ENCODE measurements around the gene AAK1.

The AAK1 gene

DNA sequence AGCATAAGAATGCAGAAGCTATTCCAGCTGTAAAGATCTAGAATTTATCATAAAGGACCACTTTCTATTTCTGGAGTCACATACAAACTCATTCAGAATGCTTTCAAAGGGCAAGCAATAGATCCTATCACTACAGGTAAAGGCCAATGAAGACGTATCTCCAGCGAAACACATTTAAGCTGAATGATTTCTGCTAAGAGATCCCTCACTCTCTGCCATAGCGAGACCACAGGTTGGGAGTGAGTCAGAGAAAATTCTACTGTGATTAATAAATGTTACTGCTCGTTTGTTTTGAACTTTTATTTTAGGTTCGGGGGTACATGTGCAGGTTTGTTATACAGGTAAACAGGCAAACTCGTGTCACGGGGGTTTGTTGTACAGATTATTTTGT lies 133.8 kb downstream of the AAK1 start:
- Histone ChIP-seq H3K4me1 (peaks cover 0 to 47% (median 13%) of the 10 kb centered on the region in 10 experiments; a peak in 11 of 20 replicates), H3K36me3 (peaks cover 85 to 100% (median 99%) of the 10 kb centered on the region in 11 experiments)

DNA sequence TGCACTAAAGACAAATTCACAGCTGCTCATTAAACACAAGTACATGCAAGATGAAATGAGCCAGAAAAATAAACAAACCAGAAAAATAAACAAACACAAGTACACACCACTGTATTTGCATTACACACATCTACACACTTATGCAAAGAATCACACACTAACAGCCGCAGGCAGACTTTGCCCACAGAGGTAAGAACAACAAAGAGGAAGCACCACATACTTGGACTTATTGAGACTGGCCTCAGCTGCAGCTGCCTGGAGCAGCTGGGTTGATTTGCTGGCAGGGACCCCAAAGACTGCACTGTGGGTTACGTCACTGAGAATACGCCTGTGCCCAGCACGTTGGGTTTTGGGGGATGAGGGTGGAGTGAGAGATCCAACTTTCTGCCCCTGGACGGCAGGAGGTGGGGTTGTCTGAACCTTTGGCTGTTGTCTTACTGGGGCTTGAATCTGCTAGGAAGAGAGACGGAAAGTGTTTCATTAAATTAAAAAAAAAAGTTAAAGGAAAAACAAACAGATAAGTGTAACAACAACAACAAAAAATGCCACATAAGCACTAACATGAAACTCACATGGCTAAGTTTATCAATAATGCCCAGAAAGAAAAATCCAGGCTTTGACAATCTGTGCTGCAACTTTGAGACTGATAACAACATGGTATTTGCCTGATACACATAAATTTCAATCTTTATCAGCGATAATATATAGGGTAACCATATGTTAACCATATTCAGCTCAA lies 134.4 kb downstream of the AAK1 start:
- Histone ChIP-seq H3K9ac (no peak overlapping the region), H3K4me2 (peak overlapping the region in 4 of 11 experiments; percentile 43 to 63 (median 56); a peak in 7 of 22 replicates), H3K27ac (peak overlapping the region in 2 of 11 experiments; percentile 13 to 22; a peak in 1 of 22 replicates), H4K20me1 (no peaks in the 10 kb centered on the region), H3K9me3 (replicated peaks in 1 of 11) (peaks cover 0 to 20% (median 9%) of the 10 kb centered on the region in 11 experiments; a peak in 11 of 22 replicates), H3K36me3 (peaks cover 85 to 100% (median 99%) of the 10 kb centered on the region in 11 experiments), H3K27me3 (no peaks in the 10 kb centered on the region), H3K4me1 (peaks cover 0 to 47% (median 13%) of the 10 kb centered on the region in 10 experiments; a peak in 11 of 20 replicates), H3K4me3 (no peak overlapping the region)
- no peak for TF ChIP-seq Cebpa-rat (IDR thresholded peaks at IDR 0.05)

More for the DNA sequence above, 133.8 kb downstream of the AAK1 start:
- Histone ChIP-seq H4K20me1 (0 out of 22 replicates have a peak, but pooled peaks cover 0 to under 1% (median 0%) of the 10 kb centered on the region in 11 experiments), H3K9ac (no peak overlapping the region), H3K27me3 (no peaks in the 10 kb centered on the region), H3K9me3 (replicated peaks in 1 of 11) (peaks cover 0 to 20% (median 9%) of the 10 kb centered on the region in 11 experiments; a peak in 11 of 22 replicates), H3K4me2 (no peak overlapping the region), H3K27ac (no peak overlapping the region), H3K4me3 (no peak overlapping the region)
- TF ChIP-seq Cebpa-rat (IDR thresholded peaks at IDR 0.05): no peak

DNA sequence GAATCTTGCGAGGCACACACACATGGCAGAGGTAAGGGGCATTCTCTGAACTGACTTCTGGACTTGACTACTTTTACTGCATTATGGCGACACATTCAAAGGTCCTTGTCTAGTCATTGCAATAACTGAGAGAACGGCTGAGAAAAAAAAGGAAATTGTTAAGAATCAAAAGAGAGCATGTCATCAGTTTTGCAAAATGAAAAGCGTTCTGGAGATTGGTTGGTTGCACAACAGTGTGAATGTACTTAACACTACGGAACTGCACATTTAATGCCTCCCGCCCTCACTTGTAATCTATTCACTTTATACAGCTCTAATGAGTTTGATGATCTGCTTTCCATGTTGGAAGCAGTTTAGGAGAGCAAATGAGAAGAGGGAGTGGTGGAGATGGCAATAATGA lies 137.8 kb downstream of the AAK1 start:
- Histone ChIP-seq H3K36me3 (peaks cover 60 to 90% (median 84%) of the 10 kb centered on the region in 11 experiments), H3K9ac (no peak overlapping the region), H4K20me1 (no peaks in the 10 kb centered on the region), H3K27me3 (no peaks in the 10 kb centered on the region), H3K9me3 (replicated peaks in 1 of 11) (peaks cover 0 to 8% (median 6%) of the 10 kb centered on the region in 11 experiments; a peak in 11 of 22 replicates), H3K27ac (peak overlapping the region in 1 of 11 experiments; percentile 22; a peak in 1 of 22 replicates), H3K4me2 (peak overlapping the region in 3 of 11 experiments; percentile 39 to 43 (median 43); a peak in 6 of 22 replicates), H3K4me3 (no peak overlapping the region), H3K4me1 (peaks cover 11 to 64% (median 26%) of the 10 kb centered on the region in 10 experiments)
- TF ChIP-seq Cebpa-rat (IDR thresholded peaks at IDR 0.05): peak in 2 of 11 experiments; percentile 19 to 45; a peak in 1 of 22 replicates

DNA sequence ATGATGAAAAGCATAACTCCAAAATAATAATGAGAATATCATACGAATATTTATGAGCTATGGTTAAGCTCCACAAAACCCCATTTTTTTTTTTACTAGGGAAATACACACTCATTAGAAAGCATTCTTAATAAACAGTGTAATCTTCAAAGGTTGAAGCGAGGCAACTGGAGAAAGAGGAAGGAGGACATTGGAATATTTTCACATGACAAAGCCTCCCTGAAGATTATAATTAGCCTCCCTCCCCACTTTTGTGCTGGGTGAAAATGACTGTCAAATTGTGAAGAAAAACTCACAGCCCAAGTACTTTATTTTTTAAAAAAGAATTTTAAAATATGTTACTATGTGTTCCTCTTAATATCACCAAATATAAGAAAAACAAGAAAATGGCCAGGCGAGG lies 142.2 kb downstream of the AAK1 start:
- peak overlapping the region in 1 of 11 experiments; percentile 30; a peak in 1 of 22 replicates for H3K9ac ChIP-seq
- no peak overlapping the region for H3K4me3 ChIP-seq
- peak overlapping the region; percentile 37 to 80 (median 55); a peak in 21 of 22 replicates for H3K4me2 ChIP-seq
- H3K27me3 ChIP-seq: no peaks in the 10 kb centered on the region
- peaks cover 34 to 51% (median 39%) of the 10 kb centered on the region in 10 experiments for H3K4me1 ChIP-seq
- peaks cover 0 to 8% (median 0%) of the 10 kb centered on the region in 11 experiments; a peak in 1 of 22 replicates for H4K20me1 ChIP-seq
- peaks cover 43 to 71% (median 51%) of the 10 kb centered on the region in 11 experiments for H3K36me3 ChIP-seq
- no peak for TF ChIP-seq Cebpa-rat (IDR thresholded peaks at IDR 0.05)
- no peaks in the 10 kb centered on the region for H3K9me3 ChIP-seq (replicated peaks in 1 of 11)
- peak overlapping the region in 2 of 11 experiments; percentile 17 to 50; a peak in 3 of 22 replicates for H3K27ac ChIP-seq

DNA sequence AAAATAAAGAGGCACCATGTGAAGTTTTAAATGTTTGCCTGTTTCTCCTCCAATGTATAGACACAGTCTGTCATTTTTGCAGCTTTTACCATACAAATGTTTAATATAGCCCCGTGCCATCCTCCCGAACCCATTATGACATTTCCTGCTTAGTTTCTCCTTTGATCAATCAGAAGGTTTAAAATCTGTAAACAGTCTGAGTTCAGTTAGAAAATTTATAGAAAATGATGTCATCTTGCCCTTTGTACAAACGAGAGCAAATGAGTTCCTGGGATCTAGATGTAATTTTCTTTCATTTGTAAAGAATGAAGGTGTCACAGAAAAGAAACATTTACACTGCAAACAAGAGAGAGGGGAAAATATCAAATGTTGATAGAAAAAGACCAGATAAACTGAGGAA lies 143.6 kb downstream of the AAK1 start:
- Histone ChIP-seq H3K9me3 (replicated peaks in 1 of 11) (no peaks in the 10 kb centered on the region), H3K9ac (peak overlapping the region in 3 of 11 experiments; percentile 15 to 57 (median 40); a peak in 5 of 22 replicates), H3K27me3 (no peaks in the 10 kb centered on the region), H4K20me1 (peaks cover 0 to 8% (median 0%) of the 10 kb centered on the region in 11 experiments; a peak in 1 of 22 replicates), H3K4me1 (peaks cover 28 to 42% (median 38%) of the 10 kb centered on the region in 10 experiments), H3K4me3 (peak overlapping the region in 3 of 10 experiments; percentile 1 to 43 (median 34); a peak in 2 of 20 replicates), H3K4me2 (peak overlapping the region; percentile 41 to 84 (median 69)), H3K36me3 (peaks cover 39 to 71% (median 47%) of the 10 kb centered on the region in 11 experiments), H3K27ac (peak overlapping the region in 4 of 11 experiments; percentile 3 to 72 (median 67); a peak in 7 of 22 replicates)
- no peak for TF ChIP-seq Cebpa-rat (IDR thresholded peaks at IDR 0.05)

DNA sequence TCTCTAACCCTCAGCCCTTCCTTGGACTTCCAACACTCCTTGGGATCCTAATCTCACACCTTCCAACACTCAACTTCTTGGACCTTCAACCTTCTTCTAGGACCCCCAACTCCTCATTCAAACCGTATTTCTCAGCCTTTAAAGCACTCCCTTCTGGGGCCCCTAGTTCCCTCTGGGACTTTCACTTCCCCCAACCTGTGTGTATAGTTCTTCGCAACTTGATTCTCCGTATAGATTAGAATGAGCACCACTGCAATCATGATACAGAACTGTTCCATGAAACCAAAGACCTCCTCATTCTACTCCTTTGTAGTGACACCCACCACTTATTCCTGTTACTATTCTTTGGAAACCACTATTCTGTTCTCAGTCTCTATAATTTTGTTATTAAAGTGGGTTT lies 144.3 kb downstream of the AAK1 start:
- peak overlapping the region; percentile 41 to 84 (median 69) for H3K4me2 ChIP-seq
- H3K4me1 ChIP-seq: peaks cover 28 to 42% (median 38%) of the 10 kb centered on the region in 10 experiments
- H4K20me1 ChIP-seq: peaks cover 0 to 8% (median 0%) of the 10 kb centered on the region in 11 experiments; a peak in 2 of 22 replicates
- no peaks in the 10 kb centered on the region for H3K9me3 ChIP-seq (replicated peaks in 1 of 11)
- H3K27ac ChIP-seq: peak overlapping the region in 5 of 11 experiments; percentile 11 to 68 (median 46); a peak in 7 of 22 replicates
- peak overlapping the region in 1 of 10 experiments; percentile 34; a peak in 1 of 20 replicates for H3K4me3 ChIP-seq
- no peaks in the 10 kb centered on the region for H3K27me3 ChIP-seq
- peak overlapping the region in 2 of 11 experiments; percentile 44 to 57; a peak in 3 of 22 replicates for H3K9ac ChIP-seq
- no peak for TF ChIP-seq Cebpa-rat (IDR thresholded peaks at IDR 0.05)
- peaks cover 39 to 71% (median 47%) of the 10 kb centered on the region in 11 experiments for H3K36me3 ChIP-seq

DNA sequence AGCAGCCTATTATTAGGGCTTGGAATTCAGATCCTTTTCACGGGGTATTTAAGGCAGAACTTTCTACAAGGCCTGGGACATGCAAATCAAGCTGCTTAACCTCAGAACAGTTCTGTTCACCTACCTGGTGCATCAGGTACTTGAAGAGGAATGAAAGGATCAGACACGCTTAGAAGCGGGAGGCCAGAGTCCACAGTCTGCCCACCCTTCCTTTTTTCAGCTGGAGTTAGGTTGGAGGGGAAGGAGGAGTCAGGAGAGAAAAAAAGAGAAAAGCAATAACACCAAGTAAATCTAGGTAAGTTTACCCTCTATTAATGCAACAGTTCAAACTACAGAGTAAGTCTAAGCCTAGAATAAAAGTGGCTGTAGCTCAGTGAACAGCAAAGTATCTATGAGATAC lies 147.7 kb downstream of the AAK1 start:
- no peak for TF ChIP-seq Cebpa-rat (IDR thresholded peaks at IDR 0.05)
- H3K27ac ChIP-seq: no peak overlapping the region
- peaks cover 31 to 79% (median 41%) of the 10 kb centered on the region in 11 experiments for H3K36me3 ChIP-seq

DNA sequence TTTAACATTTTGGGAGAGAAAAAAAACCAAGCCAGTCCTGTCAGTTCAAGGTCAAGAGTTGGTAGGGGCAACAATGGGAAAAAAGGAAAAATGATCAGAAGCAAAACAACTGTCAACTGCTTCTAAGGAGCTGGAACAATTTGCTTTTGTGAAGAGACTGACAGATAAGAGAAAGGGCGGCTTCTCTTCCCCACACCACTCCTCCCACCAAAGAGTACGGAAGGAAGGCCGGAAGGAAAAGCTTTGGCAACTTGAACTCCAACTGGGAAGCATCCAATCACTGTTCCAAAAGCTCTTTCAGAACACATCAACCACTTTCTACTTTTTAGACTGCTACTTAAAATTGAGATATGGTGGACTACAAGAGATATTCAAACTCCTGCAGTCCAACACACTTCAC lies 148.5 kb downstream of the AAK1 start:
- Histone ChIP-seq H3K27ac (no peak overlapping the region), H3K36me3 (peaks cover 39 to 87% (median 47%) of the 10 kb centered on the region in 11 experiments), H3K4me2 (no peak overlapping the region), H3K4me3 (no peak overlapping the region), H3K9me3 (replicated peaks in 1 of 11) (no peaks in the 10 kb centered on the region), H3K9ac (no peak overlapping the region), H4K20me1 (peaks cover 0 to 8% (median 0%) of the 10 kb centered on the region in 11 experiments; a peak in 2 of 22 replicates), H3K4me1 (peaks cover 15 to 41% (median 21%) of the 10 kb centered on the region in 10 experiments), H3K27me3 (no peaks in the 10 kb centered on the region)
- no peak for TF ChIP-seq Cebpa-rat (IDR thresholded peaks at IDR 0.05)

More for the DNA sequence above, 147.7 kb downstream of the AAK1 start:
- Histone ChIP-seq H3K4me2 (no peak overlapping the region), H4K20me1 (peaks cover 0 to 8% (median 0%) of the 10 kb centered on the region in 11 experiments; a peak in 2 of 22 replicates), H3K27me3 (no peaks in the 10 kb centered on the region), H3K9me3 (replicated peaks in 1 of 11) (no peaks in the 10 kb centered on the region), H3K4me3 (no peak overlapping the region), H3K9ac (no peak overlapping the region), H3K4me1 (peaks cover 21 to 48% (median 28%) of the 10 kb centered on the region in 10 experiments)
